Hepatocyte (in vitro differentiated cells): ENCODE results near the gene CCDC148. TPM values are rescaled to one million over a fixed set of nuclear protein-coding genes. Genes with fewer than 3 reads are reported as not detected.

Experiments
- DNase-seq: peaks from one replicate; pipeline ENCODE4 v3.0.0-alpha.2; 2016; ENCODE audit warnings: low spot score
- H2AFZ ChIP-seq: fragments of 200-600 bp; sonication (generic); 2 replicates; pipeline ENCODE4 v1.6.0; 2016; ENCODE audit warnings: antibody characterized with exemption, mild to moderate bottlenecking
- H3K27ac ChIP-seq: fragments of 200-600 bp; sonication (generic); 2 replicates; pipeline ENCODE4 v1.5.1; 2016; ENCODE audit warnings: mild to moderate bottlenecking
- H3K27me3 ChIP-seq: fragments of 200-600 bp; sonication (generic); 2 replicates; pipeline ENCODE4 v1.6.1; 2016
- H3K36me3 ChIP-seq: fragments of 200-600 bp; sonication (generic); replicated peaks from 2 replicates; pipeline ENCODE4 v1.5.1; 2016; ENCODE audit warnings: low read depth; ENCODE audit not compliant: insufficient read depth
- H3K4me1 ChIP-seq: fragments of 200-600 bp; sonication (generic); 2 replicates; pipeline ENCODE4 v1.5.1; 2016; ENCODE audit warnings: mild to moderate bottlenecking, moderate library complexity; ENCODE audit not compliant: insufficient read depth
- H3K4me2 ChIP-seq: fragments of 200-600 bp; sonication (generic); 2 replicates; pipeline ENCODE4 v1.6.0; 2016
- H3K4me3 ChIP-seq: fragments of 200-600 bp; sonication (generic); 2 replicates; pipeline ENCODE4 v1.5.1; 2016; ENCODE audit warnings: mild to moderate bottlenecking
- H3K79me2 ChIP-seq: fragments of 200-600 bp; sonication (generic); 2 replicates; pipeline ENCODE4 v1.6.0; 2017; ENCODE audit warnings: mild to moderate bottlenecking
- H3K9me2 ChIP-seq: fragments of 200-600 bp; sonication (generic); replicated peaks from 2 replicates; pipeline ENCODE4 v1.6.0; 2017; ENCODE audit warnings: mild to moderate bottlenecking; ENCODE audit not compliant: insufficient read depth
- H3K9me3 ChIP-seq: fragments of 200-600 bp; sonication (generic); 2 replicates; pipeline ENCODE4 v1.5.1; 2016; ENCODE audit warnings: low read depth, mild to moderate bottlenecking
- H4K20me1 ChIP-seq: fragments of 200-600 bp; sonication (generic); 2 replicates; pipeline ENCODE4 v1.6.0; 2016; ENCODE audit warnings: mild to moderate bottlenecking; ENCODE audit not compliant: insufficient read depth, poor library complexity, severe bottlenecking
- CTCF ChIP-seq: fragments of 200-600 bp; sonication (generic); IDR thresholded peaks from 2 replicates; pipeline ENCODE4 v1.5.1; 2016; ENCODE audit warnings: antibody characterized with exemption, mild to moderate bottlenecking; ENCODE audit not compliant: poor library complexity
- EZH2 ChIP-seq: fragments of 200-600 bp; sonication (generic); IDR thresholded peaks from 2 replicates; pipeline ENCODE4 v1.6.1; 2016; ENCODE audit warnings: antibody characterized with exemption, mild to moderate bottlenecking, borderline replicate concordance
- EZH2phosphoT487 ChIP-seq: fragments of 200-600 bp; sonication (generic); IDR thresholded peaks from one replicate; pipeline ENCODE4 v1.6.1; 2018; ENCODE audit warnings: antibody characterized with exemption, mild to moderate bottlenecking, low read depth, moderate library complexity; ENCODE audit not compliant: unreplicated experiment, severe bottlenecking
- WGBS: methylation state at CpG from one replicate; pipeline ENCODE4 v1.1.6; 2016; ENCODE audit warnings: low lambda C conversion rate; ENCODE audit errors: missing lambda C conversion rate; 5-methylcytosine and 5-hydroxymethylcytosine counted together
- polyA plus RNA-seq: library from polyadenylated mRNA; unstranded; fragments of >200 nt; fragmentation: Nextera tagmentation; extraction: Ambion mirVana; gene quantifications from 2 replicates; pipeline ENCODE4 v1.2.1, GENCODE V29; 2016
- total RNA-seq: library from RNA; depleted of rRNA; stranded (reverse); fragments of >200 nt; gene quantifications from 2 replicates; pipeline ENCODE4 v1.2.3, GENCODE V29; 2014

Gene CCDC148
- total and polyA plus RNA-seq, 2 experiments from 2014 or later: 0.62 to 2.2 TPM

DNA sequence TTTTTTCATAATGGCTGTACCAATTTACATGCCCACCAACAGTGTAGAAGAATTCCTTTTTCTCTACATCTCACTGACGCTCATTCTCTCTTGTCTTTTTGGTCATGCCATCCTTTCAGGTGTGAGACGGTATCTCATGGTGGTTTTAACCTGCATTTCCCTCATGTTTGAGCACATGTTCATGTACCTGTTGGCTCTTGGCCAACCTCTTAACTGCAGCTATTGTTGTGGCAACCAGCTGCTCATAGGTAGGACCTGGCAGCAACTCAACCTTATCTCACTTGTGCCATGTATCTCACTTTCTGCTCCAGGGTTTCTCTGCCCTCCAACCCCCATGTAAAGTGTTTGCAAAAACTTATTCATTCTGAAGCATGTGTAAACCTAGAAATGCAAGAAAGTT is 187.4 kb downstream of the CCDC148 start:
- TF ChIP-seq CTCF (no peak), EZH2phosphoT487 (no peak), EZH2 (no peak)
- no peaks in the 10 kb centered on the region for H3K27me3 ChIP-seq
- WGBS: 91% methylated on average over 2 of the region's 2 CpGs
- no peak overlapping the region for H3K27ac ChIP-seq
- no peak overlapping the region for H3K4me2 ChIP-seq
- no peaks in the 10 kb centered on the region for H3K9me3 ChIP-seq
- H3K4me3 ChIP-seq: no peak overlapping the region
- H3K4me1 ChIP-seq: no peaks in the 10 kb centered on the region
- H3K36me3 ChIP-seq: no peaks in the 10 kb centered on the region
- H4K20me1 ChIP-seq: no peaks in the 10 kb centered on the region
- DNase-seq: no peak
- no peak overlapping the region for H2AFZ ChIP-seq
- no peaks in the 10 kb centered on the region for H3K79me2 ChIP-seq
- H3K9me2 ChIP-seq: no peaks in the 10 kb centered on the region

- Histone ChIP-seq H3K4me2 (no peak overlapping the region), H3K4me1 (no peaks in the 10 kb centered on the region), H3K79me2 (no peaks in the 10 kb centered on the region), H3K36me3 (no peaks in the 10 kb centered on the region), H2AFZ (no peak overlapping the region), H3K4me3 (no peak overlapping the region), H3K27me3 (no peaks in the 10 kb centered on the region), H3K27ac (no peak overlapping the region), H3K9me2 (no peaks in the 10 kb centered on the region), H4K20me1 (no peaks in the 10 kb centered on the region), H3K9me3 (no peaks in the 10 kb centered on the region)
- no peak for DNase-seq
- 82% methylated on average over 2 of the region's 2 CpGs for WGBS
- TF ChIP-seq EZH2 (no peak), EZH2phosphoT487 (no peak)
Observed at GRCh38 chr2:158266111-158266510, 190.4 kb downstream of the CCDC148 start.

- no peak for TF ChIP-seq EZH2
- no peak for TF ChIP-seq CTCF
- no peak for TF ChIP-seq EZH2phosphoT487
- no peaks in the 10 kb centered on the region for H4K20me1 ChIP-seq
- no peak overlapping the region for H2AFZ ChIP-seq
- no peak for DNase-seq
- no peaks in the 10 kb centered on the region for H3K4me1 ChIP-seq
- no peak overlapping the region for H3K4me2 ChIP-seq
- no peaks in the 10 kb centered on the region for H3K27me3 ChIP-seq
- H3K27ac ChIP-seq: no peak overlapping the region
- no peaks in the 10 kb centered on the region for H3K9me2 ChIP-seq
- H3K36me3 ChIP-seq: no peaks in the 10 kb centered on the region
- no peaks in the 10 kb centered on the region for H3K79me2 ChIP-seq
- 86% methylated on average over 2 of the region's 2 CpGs for WGBS
- no peaks in the 10 kb centered on the region for H3K9me3 ChIP-seq
- H3K4me3 ChIP-seq: no peak overlapping the region
Observed at GRCh38 chr2:158255257-158255656, 201.3 kb downstream of the CCDC148 start.

GRCh38 chr2:158253170-158253569 is 203.4 kb downstream of the CCDC148 start:
- no peaks in the 10 kb centered on the region for H3K9me3 ChIP-seq
- no peaks in the 10 kb centered on the region for H3K79me2 ChIP-seq
- H3K4me2 ChIP-seq: no peak overlapping the region
- no peaks in the 10 kb centered on the region for H4K20me1 ChIP-seq
- H2AFZ ChIP-seq: no peak overlapping the region
- no peak overlapping the region for H3K27ac ChIP-seq
- TF ChIP-seq EZH2phosphoT487 (no peak), CTCF (no peak), EZH2 (no peak)
- 90% methylated on average over 1 of the region's 1 CpG for WGBS
- H3K4me3 ChIP-seq: no peak overlapping the region
- no peak for DNase-seq
- no peaks in the 10 kb centered on the region for H3K4me1 ChIP-seq
- H3K9me2 ChIP-seq: no peaks in the 10 kb centered on the region
- no peaks in the 10 kb centered on the region for H3K36me3 ChIP-seq
- H3K27me3 ChIP-seq: no peaks in the 10 kb centered on the region
